Posterior vena cava (tissue), 2 donors: Measurements from ENCODE around the gene SUCLG2. TPM values are rescaled to one million over a fixed set of nuclear protein-coding genes. Genes with fewer than 3 reads are reported as not detected.

Experiments
- DNase-seq: peaks from one replicate; pipeline ENCODE4 v3.0.0-alpha.2; 2020; ENCODE audit warnings: low spot score
- intact Hi-C, 2 donors: fragments of 100-400 bp; cut with DNase I; formaldehyde crosslinking; loops; one replicate each; pipeline versions ENCODE4 v1.14.1 to v1.14.2; 2022 to 2023
- total RNA-seq, 2 donors: library from RNA; stranded (reverse); fragmentation: NEBNext Ultra II Directional; extraction: Animal tissue kit (Norgen Biotek cat#: 25700); gene quantifications; one replicate each; pipeline ENCODE4 v1.2.1, GENCODE V29; 2021
- donor health status: DM: yes; HTN: yes; CAD: no.
- donor health status: DM: yes; HTN: yes; CAD: no.

Gene SUCLG2
- total RNA-seq, 2 donors from 2014 or later, result 51.5 to 51.9 TPM

DNA sequence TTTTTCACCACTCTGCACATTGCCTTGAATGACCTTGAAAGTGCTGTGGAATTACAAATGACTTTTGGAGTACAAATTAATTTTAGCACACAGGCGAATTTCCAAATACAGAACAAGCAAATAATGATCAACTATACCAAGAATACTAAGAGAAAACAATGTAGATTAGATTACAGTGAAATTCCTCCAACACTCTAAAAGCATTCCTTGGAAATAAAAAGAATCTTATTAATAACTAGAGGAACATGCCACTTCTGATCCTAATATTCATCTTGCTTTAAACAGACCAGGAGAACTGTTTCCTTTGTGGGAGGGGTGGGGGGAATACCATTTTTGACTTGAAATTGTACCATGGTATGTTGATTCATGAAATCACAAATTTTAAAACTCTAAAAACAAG is 167.5 kb downstream of the SUCLG2 start:
- DNase-seq, result no peak
- intact Hi-C loops, result no loop called here

DNA sequence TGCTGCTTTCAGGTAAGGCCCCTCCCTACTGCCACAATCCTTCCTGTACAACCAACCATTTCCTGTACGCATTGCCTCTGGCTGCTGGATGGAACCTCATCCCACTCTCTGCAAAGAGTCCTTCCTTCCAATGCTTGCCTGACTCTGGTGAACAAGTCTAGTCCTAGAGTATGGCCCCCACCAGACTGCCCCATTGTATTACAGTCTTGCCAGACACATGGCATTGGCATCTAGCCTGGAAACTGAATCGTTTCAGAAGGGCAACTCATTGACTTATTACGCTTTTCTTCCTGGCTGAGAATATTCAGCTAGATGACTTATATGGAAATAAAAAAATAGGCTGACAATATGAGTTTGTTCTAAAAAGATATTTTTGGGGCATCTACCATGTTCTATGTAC is 170.3 kb downstream of the SUCLG2 start:
- intact Hi-C loops, result no loop called here
- no peak for DNase-seq

DNA sequence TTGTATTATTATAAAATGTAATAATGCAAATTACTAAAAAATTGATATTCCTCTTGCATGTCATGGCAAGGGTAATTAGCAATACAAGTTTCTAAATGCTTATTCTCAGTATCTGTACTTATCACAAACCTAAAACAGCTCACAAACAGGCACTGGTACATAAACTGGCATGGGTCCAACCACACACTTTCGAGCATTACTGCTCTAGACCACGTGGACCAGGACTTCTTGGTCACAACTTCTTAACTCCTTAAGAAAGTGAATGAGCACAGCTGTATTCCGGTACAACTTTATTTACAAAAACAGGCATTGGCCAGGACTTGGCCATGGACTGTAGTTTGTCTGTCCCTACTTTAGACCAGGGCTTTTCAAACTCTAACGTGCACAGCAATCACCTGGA is 173.3 kb downstream of the SUCLG2 start:
- DNase-seq, result no peak
- intact Hi-C loops, result no loop called here

DNA sequence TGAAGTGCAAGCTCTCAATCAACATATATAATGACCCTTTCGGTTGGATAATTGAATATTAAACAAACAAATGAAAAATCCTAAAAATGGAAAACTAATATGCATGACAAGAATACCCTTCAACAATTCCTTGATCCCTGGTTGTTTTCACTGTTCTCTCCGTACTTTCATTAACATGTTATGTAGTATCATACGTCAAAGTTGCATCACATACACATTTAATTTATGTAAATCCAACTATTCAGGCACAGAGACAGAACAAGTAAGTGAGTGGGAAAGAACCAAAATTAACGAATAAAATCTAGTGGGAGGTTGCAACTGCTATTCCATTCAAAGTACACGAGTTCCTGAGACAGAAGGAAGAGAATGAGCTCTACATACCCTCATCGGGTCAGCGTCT is 176.0 kb downstream of the SUCLG2 start:
- intact Hi-C loops, result no loop called here
- no peak for DNase-seq

DNA sequence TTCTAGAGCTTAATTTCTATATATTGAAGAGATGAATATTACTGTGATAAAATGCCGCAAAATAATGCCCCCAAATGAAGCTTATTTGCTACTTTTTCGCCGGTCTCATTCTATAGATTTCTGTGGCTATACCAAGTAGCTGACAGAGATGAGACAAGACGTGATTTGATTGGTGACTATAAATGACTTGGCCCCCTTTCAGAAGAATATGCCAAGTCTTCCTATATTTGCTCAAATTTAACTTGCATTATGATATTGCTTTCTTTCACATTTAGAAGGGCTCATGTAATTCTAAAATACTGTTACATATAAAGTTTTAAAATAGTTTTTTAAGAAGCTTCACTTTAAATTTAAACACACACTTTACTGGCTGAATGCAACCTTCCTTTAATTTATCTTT is 180.1 kb downstream of the SUCLG2 start:
- DNase-seq, result no peak
- intact Hi-C loops, result no loop called here

DNA sequence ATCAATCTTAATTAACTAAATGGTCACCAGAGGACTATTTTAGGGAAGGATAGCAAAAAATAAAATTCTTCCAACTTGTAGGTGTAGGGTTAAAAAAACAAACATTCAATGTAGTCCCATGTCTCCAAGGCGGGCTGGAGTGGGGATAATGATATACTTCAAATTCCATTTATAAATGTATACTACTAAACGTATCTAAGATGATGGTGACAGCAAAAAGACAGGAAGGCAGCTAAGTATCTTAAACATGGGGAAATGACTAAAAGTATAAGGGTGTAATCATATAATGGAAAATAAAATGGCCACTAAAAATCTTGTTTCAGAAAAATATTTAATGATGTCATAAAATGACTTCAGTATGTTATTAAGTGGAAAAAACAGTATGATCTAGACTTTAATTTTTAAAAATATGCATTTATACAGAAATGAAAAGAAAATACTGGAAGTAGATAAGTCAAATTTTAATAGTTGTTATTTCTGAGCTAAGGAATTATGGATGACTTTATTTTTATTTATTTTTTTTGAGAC is 181.7 kb downstream of the SUCLG2 start:
- intact Hi-C loops, result no loop called here
- no peak for DNase-seq

DNA sequence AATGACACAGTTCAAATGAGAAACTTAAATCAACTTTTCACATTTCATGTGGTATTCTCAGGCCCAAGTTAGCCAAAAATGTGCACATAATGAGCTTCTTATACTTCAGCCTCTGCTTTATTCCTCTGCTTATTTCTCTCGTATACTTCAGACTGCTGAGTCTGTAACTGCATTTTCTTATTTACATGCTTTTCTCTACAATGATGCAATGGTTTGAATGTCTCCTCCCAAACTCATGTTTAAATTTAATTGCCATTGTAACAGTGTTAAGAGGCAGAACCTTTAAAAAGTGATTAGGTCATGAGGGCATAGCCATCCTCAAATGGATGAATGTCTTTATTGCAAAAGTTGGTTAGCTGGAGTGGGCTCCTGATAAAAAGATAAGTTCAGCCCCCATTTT is 184.2 kb downstream of the SUCLG2 start:
- intact Hi-C loops, result no loop called here
- DNase-seq, result no peak

GRCh38 chr3:67468511-67468910 is 185.9 kb downstream of the SUCLG2 start:
- intact Hi-C loops, result no loop called here
- no peak for DNase-seq

GRCh38 chr3:67463656-67464055 is 190.8 kb downstream of the SUCLG2 start:
- intact Hi-C loops, result no loop called here
- no peak for DNase-seq

- DNase-seq, result no peak
- intact Hi-C loops, result no loop called here
Observed at GRCh38 chr3:67462187-67462586, 192.2 kb downstream of the SUCLG2 start.

- DNase-seq, result no peak
- intact Hi-C loops, result no loop called here
Observed at GRCh38 chr3:67461667-67462142, 192.7 kb downstream of the SUCLG2 start.

- intact Hi-C loops, result no loop called here
- no peak for DNase-seq
Observed at GRCh38 chr3:67460841-67461510, 193.4 kb downstream of the SUCLG2 start.

DNA sequence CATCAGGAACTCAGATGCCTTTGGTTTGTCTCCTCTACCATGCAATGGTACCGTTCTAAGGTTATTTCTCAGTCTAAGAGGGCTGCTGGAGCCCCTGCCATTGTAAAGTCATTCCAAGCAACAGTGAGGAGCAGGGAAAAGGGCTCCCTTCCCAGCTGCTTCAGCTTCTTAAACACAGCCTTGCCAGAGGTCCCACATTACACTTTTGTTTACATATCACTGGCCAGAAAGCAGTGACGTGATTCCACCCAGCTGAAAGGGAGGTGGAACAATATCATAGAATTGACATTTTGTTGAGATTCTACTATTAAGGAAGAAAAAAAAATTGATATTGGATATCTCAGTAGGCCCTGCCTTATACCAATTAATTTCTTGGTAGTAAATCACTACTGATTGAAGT is 194.6 kb downstream of the SUCLG2 start:
- intact Hi-C loops, result no loop called here

DNA sequence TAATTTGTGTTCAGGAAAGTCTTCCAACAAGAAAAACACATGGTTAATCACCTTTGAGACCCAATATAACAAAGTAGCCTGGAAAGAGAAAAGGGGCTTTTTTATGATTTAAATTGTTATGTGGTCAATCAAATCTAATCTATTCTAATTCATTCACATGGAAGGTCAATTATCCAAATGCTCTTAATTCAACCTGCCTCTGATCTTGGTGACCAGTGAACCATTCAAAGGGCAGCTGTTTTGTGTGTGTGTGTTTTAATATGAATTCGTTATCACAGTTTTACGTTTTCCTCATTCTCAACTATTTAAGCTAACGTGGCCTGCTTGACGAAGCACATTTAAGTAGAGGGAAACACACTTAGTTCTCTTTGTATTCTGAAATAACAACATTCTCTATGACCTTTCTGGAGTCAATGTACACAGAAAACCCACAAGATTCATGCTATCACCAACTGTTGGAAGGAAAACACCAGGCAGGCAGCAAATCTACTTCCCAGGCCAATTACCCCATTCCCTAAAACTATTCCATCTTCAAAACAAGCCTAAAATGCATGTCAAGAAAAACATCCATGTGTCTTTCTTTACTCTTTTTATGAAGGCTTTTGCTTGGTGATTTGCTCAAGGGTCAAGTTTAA is 195.4 kb downstream of the SUCLG2 start:
- intact Hi-C loops, result no loop called here
- DNase-seq, result no peak

More for the DNA sequence above, 194.6 kb downstream of the SUCLG2 start:
- DNase-seq, result no peak

DNA sequence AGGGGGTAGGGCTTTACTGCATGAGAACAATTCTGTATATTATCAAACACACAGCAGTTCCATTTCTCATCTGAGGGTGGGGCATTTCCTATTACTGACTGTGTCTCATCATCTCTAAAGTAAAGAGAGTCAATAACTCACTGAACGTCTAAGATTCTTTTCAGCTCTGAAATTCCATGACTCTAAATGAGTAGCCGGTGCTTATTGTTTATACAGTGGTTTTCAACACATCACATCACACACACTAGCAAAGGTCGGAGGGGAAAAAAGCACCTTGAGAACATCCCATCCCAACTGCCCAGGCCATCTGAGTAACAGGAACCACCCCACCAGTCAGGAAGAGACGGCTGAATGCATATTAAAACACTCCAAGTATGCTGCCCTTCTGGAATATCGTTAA is 196.0 kb downstream of the SUCLG2 start:
- intact Hi-C loops, result no loop called here

DNA sequence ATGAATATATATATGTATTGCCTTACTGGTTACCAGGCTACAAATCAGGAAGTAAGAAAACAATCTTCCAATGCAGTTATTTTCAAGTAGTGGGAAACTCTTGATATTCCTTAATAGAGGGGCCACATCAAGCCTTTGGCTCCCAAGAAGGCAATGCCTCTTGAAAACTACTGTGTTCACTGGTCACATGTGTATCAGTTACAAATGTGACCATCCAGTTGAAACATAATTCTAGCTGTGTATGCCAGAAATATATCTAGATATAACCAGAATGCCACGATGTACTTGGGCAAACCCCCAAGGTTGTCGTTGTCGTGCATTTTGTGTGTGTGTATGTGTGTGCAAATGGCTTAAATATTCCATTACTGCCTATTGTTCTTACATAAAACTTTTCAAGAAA is 200.8 kb downstream of the SUCLG2 start:
- intact Hi-C loops, result no loop called here
- no peak for DNase-seq

More for the DNA sequence above, 196.0 kb downstream of the SUCLG2 start:
- DNase-seq, result no peak

DNA sequence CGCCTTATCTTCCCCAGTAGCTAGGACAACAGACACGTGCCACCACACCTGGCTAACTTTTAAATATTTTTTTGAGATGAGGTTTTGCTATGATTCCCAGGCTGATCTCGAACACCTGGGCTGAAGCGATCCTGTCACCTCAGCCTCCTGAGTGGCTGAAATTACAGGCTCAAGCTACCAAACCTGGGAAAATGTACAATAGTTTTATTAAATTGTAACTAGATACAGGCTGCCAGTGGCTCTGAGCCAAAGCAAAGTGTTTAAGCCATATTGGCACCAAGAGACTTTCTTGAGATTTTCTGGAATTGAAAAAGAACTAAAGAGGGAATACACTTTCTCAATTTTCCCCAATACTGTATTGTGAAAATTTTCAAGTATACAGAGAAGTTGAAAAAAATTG is 204.3 kb downstream of the SUCLG2 start:
- intact Hi-C loops, result no loop called here
- no peak for DNase-seq

DNA sequence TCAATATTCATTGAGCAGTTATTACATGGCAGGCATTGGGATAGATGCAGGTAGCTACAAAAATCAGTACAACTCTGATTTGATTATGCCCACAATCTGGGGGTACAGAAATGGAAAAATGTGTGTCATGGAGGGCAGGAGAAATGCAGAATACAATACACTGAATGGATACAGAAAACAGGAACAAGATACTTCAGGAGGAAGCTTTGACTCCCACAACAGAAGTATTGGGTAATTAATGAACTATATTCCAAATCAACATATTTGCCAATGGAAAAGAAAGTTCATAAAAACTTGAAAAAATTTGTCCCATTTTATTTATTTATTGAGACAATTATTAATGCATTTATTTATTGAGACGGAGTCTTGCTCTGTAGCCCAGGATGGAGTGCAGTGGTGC is 207.0 kb downstream of the SUCLG2 start:
- DNase-seq, result no peak
- intact Hi-C loops, result no loop called here

- no peak for DNase-seq
- intact Hi-C loops, result no loop called here
Observed at GRCh38 chr3:67437789-67438188, 216.6 kb downstream of the SUCLG2 start.

DNA sequence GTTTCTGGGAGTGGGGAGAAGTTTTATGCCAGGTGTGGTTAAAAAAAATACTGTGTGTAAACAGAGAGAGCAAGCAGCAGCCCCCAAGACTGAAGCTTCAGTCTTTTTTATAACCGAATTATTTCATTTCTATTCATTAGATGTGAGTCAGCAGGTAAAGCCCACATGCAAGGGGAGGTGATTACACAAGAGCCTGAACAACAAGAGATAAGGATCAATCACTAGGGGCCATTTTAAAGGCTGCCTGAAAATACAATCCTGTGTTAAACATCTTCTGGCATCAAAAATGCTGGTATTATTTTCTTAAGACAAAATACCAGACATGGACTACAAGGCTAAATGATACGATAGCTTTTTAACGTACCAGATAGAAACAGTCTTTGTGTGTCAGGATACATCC is 217.3 kb downstream of the SUCLG2 start:
- intact Hi-C loops, result no loop called here
- DNase-seq, result no peak

DNA sequence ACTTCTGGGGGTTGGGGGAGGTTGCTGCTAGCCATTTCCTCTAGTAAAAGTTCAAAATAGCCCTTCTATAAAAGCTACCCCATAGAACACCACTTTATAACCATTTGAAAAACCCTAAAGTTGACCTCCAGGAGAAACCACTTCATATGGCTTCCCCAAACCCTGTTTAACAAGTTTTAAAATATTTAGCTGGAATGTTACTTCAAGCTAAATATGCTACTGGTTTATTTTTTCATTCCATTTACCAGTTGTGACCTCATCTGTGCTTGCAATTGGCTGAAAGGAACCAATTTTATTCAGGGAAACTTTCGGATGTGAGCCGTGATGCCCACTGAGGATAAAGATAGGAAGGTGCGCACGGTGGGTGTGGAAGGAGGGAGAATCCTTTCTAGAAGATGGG is 221.3 kb downstream of the SUCLG2 start:
- intact Hi-C loops, result no loop called here
- no peak for DNase-seq
